NCI-H510A treated with DMSO at 0.1 percent for 48 hours (cell line): Measurements from ENCODE around the gene KIF25.
"Not testable (repeated sequence)": the region's sequence is repeated elsewhere in the genome, so short reads cannot be mapped to it uniquely, and the experiment has no call there.

ENCODE experiments used
- DNase-seq: peaks from one replicate; lab custom pipeline; 2025; lab: John Stamatoyannopoulos, UW

The KIF25 gene

DNA sequence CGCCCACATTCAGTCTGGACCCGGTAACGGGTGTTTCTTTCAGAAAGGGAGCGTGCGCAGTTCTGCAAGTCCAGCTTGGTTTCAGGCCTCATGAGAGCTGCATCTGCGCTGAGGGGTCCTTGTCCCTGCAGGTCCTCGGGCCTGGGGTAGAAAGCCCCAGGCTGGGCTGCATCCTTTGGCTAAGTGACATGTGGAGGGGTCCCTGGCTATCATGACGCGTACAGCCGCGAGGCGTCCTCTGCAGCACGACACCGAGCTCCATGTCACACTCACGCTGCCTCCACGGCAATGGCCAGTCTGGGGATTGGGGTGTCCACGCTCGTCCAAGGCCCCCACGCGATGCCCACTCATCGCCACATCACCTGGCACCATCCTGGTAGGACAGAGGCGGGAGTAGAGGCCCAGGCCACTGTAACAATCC, 1.7 kb upstream of the KIF25 start:
- DNase-seq: no peak

- DNase-seq: no peak
Observed at GRCh38 chr6:167996424-167997199, 859 bp upstream of the KIF25 start.

GRCh38 chr6:167998215-167998614, 744 bp downstream of the KIF25 start:
- no peak for DNase-seq

DNA sequence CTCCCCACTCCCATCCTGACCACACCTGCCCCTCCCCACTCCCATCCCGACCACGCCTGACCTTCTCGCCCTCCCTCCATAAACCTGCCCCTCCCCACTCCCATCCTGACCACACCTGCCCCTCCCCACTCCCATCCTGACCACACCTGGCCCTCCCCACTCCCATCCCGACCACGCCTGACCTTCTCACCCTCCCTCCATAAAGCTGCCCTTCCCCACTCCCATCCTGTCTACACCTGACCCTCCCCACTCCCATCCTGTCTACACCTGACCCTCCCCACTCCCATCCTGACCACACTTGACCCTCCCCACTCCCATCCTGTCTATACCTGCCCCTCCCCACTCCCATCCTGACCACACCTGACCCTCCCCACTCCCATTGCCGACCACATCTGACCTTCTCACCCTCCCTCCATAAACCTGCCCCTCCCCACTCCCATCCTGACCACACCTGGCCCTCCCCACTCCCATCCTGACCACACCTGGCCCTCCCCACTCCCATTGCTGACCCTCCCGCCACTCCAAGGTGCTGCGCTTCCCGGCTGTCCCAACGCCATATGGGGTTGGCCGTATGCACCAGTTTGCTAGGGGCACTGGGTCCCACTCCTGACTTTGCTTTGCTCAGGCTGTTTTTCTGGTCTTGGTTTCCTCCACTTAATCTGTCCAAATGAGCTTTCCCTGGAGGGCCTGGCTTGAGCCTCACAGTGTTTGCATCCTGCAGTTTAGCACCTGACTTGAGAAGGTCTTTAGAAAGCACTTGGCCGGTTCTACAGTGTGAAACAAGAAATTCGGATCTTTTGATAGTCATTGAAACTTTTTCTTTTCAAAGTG, 2.9 kb downstream of the KIF25 start:
- DNase-seq: no peak

DNA sequence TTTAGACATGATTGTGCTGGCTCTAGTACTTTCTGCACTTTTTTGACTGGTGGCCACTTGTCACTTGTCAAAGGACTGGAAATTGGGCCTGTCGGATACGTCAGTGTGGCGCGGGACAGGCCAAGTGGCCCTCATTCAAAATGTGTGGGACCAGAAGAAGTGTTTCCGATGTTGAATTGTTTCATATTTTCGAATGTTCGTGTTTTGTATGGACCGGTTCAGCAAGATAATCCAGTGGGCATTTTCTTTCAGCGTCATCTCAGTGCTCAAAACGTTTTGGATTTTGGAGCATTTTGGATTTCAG, 3.5 kb downstream of the KIF25 start:
- no peak for DNase-seq

DNA sequence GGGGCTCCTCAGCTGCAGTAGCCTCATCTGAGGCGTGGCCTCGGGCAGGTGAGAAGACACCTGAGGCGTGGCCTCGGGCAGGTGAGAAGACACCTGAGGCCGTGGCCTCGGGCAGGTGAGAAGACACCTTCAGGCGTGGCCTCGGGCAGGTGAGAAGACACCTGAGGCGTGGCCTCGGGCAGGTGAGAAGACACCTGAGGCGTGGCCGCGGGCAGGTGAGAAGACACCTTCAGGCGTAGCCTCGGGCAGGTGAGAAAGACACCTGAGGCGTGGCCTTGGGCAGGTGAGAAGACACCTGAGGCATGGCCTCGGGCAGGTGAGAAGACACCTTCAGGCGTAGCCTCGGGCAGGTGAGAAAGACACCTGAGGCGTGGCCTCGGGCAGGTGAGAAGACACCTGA, 4.0 kb downstream of the KIF25 start:
- DNase-seq: not testable (repeated sequence)

DNA sequence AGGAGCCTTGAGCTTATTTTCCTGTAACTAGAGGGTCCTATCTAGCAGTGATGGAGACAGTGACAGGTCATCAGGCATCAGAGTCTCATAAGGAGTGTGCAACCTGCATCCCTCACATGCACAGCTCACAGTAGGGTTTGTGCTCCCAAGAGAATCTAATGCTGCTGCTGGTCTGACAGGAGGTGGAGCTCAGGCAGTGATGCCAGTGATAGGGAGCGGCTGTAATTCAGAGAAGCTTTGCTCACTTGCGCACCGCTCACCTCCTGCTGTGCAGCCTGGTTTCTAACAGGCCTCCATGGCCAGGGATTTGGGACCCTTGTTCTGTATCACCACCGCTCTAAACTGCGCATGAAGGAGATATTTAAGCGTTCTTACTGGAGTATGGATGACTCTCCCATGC, 5.3 kb downstream of the KIF25 start:
- DNase-seq: no peak

GRCh38 chr6:168004023-168004422, 6.6 kb downstream of the KIF25 start:
- DNase-seq: no peak

DNA sequence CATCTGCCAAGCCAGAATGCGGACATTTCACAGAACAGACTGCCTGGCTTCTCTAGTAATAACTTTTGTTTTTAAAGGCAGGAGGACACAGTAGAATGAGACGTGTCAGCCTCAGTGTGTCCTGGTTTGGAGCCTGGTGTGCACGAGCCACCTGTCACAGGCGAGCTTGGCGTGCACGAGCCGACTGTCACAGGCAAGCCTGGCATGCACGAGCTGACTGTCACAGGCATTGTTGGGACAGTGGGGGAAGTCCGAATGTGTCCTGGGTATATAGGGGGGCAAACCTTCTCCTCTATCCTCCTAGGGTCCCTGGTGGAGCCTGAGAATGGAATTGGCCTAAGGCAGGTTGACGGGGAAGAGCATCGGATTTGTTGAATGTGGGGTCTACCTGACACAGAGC, 7.5 kb downstream of the KIF25 start:
- DNase-seq: no peak

DNA sequence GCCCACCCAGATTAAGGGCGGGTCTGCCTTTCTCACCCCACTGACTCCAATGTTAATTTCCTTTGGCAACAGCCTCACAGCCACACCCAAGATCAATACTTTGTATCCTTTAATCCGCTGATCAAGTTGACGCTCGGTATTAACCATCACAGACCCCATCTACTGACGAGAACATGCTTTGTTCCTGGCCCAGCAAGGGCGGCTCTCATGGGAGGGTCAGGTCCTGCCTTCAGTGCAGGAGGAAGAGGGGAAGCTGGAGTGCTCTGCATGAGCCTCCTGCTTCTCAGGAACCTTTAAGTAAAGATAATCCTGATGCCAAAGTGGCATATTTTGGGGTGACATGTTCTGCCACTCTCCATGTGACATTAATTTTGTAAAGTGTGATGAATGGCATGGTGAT, 8.3 kb downstream of the KIF25 start:
- DNase-seq: no peak

DNA sequence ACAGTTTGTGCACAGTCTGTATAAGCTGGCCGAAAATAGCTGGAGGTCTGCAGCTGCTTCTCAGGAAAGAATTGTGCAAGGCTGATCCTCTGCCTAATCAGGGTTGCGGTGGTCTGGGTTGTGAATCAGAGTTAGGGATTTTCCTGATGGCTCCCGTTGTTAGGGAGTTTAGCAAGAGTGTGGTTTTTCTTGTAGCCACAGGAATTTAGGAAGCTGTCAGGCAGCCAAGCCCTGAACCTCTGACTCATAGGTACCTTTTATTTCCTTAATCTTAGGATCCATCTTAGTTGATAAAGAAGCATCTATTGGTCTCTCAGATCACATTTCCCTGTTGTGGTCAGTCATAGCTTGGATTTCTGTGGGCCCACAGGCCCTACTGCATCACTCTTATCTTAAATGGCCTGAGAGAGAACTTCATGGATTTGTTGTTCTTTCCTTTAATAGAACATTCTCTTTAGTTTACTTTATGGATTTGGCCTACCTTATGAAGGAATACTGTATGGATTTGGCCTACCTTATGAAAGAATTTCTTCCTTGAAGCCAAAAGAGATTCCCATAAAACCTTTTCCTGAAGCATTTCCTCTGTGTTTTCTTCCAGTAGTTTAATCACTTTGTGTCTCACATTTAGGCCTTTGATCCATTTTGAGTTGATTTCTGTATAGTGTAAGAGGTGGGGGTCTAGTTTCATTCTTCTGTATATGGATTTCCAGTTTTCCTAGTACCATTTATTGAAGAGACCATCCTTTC, 10.3 kb downstream of the KIF25 start:
- no peak for DNase-seq

DNA sequence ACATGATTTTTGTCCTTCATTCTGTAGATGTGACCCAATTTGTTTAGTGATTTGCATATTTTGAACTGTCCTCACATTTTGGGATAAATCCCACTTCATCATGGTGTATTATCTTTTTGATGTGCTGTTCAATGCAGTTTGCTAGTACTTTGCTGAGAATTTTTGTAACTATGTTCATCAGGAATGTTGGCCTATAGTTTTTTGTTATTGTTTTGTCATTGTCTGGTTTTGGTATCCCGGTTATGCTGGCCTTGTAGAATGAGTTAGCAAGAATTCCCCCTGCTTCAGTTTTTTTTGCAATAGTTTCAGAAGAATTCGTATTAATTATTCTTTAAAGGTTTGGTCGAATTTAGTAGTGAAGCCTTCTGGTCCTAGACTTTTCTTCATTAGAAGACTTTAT, 11.9 kb downstream of the KIF25 start:
- no peak for DNase-seq

- DNase-seq: no peak
Observed at GRCh38 chr6:168011291-168011690, 13.8 kb downstream of the KIF25 start.

GRCh38 chr6:168012431-168013249, 15.2 kb downstream of the KIF25 start:
- DNase-seq: no peak

- DNase-seq: no peak
Observed at GRCh38 chr6:168013250-168013915, 15.9 kb downstream of the KIF25 start.

GRCh38 chr6:168014428-168014827, 17.0 kb downstream of the KIF25 start:
- DNase-seq: no peak

- DNase-seq: no peak
Observed at GRCh38 chr6:168015009-168015408, 17.5 kb downstream of the KIF25 start.

DNA sequence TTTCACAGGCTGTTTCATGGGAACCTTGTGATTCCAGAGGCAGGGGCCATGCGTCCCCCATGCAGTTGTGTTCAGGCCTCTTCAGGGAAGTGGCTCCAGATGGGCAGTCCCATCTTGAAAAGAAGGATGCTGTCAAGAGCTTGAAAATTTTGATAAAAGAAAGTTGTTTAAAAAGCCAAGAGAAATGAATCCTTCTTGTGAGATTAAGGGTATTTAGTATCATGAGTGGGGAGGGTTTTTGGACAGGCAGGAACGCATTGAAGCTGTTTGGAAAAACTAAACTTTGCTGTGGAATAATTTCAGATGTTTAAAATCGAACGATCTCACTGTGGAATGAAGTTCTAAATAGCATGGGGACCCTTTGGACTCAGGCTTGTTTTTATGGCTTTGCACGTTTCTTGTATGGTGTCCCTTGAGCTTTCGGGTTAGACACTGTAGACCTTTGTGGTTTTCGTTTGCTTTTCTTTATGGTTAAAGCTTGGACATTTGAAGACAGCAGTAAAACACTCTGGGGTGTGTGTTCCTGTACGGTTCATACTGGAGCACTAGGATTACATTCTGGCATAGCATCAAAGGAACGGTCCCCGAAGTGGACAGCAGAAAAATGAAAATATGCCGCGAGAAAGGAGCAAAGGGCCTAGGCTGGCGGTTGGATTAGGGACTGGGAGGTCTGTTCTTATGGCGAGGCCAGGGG, 18.2 kb downstream of the KIF25 start:
- no peak for DNase-seq

- DNase-seq: no peak
Observed at GRCh38 chr6:168016176-168016620, 18.7 kb downstream of the KIF25 start.

DNA sequence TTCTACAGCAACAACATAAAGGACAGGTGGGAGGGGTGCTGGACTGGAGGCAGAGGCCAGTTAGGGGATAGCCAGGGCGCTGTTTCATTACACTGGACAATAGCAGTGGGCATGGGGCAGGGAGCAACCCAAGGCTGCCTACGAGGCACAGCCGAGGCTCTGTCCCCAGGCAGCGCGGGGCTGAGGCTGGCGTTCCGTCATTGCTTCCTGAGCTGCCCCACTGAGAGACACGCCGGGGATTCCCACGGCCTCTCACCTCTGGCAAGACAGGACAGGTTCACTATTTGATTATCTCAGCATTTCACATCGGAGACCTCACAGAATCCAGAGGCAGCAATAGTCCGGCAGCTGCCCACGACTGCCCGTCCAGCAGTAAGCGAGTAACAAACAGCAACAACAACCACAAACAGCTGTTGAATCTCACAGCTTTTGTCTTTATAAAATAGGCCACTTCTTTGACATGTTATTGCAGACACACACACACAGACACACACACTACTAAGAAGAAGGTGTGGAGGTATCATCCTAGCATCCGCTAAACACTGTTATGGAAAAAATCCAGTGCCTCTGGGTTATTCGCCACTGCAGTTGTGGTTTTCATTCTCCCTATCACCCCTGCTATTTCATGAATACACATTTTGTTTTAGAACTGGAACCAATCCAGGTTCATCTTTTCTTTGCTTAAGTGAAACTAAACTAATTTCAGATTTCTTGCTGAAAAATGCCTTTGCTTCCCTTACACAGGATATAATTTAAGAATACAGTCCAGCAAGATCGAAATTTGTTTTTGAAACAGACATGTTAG, 19.5 kb downstream of the KIF25 start:
- DNase-seq: no peak
